Erythroblast (primary cell): ENCODE measurements around the gene SLC26A3.

Source experiments
- GATA1 ChIP-seq: IDR thresholded peaks from 2 replicates; pipeline ENCODE4 v1.6.1; 2011; ENCODE audit warnings: low read depth, mild to moderate bottlenecking, control low read depth, low read length, moderate library complexity
- POLR2A ChIP-seq: IDR thresholded peaks from 2 replicates; pipeline ENCODE4 v1.6.1; 2011; ENCODE audit warnings: mild to moderate bottlenecking, low read length

DNA sequence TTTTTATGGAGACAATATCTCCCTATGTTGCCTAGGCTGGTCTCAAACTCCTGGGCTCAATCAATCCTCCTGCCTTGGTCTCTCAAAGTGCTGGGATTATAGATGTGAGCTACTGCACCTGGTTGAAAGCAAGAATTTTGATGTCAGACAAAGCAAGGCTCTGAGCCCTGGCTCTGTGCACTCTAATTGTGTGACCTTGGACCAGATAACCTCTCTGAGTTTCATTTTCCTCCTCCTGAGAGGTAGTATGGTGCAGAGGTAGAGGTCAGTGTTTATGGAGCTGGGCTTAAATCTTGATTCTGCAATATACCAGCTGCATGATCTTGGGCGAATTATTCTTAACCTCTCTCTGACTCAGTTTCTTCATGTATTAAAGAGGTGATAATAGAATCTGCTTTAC lies 31.4 kb upstream of the SLC26A3 start:
- TF ChIP-seq POLR2A (no peak), GATA1 (no peak)
